ENCODE data around the gene ZKSCAN2.

DNA sequence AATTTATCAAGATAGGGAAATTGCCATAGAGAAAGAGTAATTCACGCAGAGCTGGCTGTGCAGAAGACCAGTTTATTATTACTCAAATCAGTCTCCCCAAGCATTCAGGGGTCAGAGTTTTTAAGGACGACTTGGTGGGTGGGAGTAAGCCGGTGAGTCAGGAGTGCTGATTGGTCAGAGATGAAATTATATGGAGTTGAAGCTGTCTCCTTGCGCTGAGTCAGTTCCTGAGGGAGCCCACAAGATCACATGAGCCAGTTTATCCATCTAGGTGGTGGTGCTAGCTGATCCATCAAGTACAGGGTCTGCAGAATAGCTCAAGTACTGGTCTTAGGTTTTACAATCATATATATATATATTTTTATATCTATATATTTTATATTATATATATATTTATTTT is 46.9 kb downstream of the ZKSCAN2 start:
- TF ChIP-seq, protein P1, sequence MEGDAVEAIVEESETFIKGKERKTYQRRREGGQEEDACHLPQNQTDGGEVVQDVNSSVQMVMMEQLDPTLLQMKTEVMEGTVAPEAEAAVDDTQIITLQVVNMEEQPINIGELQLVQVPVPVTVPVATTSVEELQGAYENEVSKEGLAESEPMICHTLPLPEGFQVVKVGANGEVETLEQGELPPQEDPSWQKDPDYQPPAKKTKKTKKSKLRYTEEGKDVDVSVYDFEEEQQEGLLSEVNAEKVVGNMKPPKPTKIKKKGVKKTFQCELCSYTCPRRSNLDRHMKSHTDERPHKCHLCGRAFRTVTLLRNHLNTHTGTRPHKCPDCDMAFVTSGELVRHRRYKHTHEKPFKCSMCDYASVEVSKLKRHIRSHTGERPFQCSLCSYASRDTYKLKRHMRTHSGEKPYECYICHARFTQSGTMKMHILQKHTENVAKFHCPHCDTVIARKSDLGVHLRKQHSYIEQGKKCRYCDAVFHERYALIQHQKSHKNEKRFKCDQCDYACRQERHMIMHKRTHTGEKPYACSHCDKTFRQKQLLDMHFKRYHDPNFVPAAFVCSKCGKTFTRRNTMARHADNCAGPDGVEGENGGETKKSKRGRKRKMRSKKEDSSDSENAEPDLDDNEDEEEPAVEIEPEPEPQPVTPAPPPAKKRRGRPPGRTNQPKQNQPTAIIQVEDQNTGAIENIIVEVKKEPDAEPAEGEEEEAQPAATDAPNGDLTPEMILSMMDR (conservative IDR thresholded peaks at IDR 0.05; ENCODE audit: low read length) = no peak
- TF ChIP-seq EZH2phosphoT487 (IDR thresholded peaks at IDR 0.05; ENCODE audit: borderline replicate concordance) = no peak

All from Loucy (cell line).